Posterior cingulate gyrus (tissue), 11 donors: ENCODE results near the gene QPRT.
"Not testable (repeated sequence)": the region's sequence is repeated elsewhere in the genome, so short reads cannot be mapped to it uniquely, and the experiment has no call there.

Experiments used
- DNase-seq, 10 donors: peaks; one replicate each; pipeline versions ENCODE4 v3.0.0 to v3.0.0-alpha.2; 2020 to 2021; ENCODE audit warnings: mixed read lengths in 3 of 10
- intact Hi-C: fragments of 100-400 bp; cut with DNase I; formaldehyde crosslinking; loops from one replicate; pipeline ENCODE4 v1.15.1; 2023

QPRT gene

DNA sequence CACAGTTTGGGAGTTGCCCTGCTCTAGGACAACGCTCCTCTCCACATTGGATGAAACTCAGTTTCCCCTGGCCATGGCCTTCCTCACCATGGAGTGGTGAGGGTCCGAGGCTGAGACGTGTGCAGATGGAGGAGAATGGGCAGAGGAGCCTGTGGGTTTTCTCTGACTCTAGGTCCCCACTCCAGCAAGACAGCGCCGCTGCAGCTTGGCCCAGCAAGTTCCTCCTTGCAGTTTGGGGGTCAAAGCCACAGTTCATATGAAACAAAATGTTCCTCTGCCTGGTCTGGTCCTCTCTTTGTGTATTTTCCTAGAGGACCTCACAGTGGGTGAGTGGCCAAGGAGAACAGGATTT, 64.5 kb downstream of the QPRT start:
- DNase-seq = peak in 2 of 10 donors; percentile 68 to 78
- intact Hi-C loops = no loop called here

DNA sequence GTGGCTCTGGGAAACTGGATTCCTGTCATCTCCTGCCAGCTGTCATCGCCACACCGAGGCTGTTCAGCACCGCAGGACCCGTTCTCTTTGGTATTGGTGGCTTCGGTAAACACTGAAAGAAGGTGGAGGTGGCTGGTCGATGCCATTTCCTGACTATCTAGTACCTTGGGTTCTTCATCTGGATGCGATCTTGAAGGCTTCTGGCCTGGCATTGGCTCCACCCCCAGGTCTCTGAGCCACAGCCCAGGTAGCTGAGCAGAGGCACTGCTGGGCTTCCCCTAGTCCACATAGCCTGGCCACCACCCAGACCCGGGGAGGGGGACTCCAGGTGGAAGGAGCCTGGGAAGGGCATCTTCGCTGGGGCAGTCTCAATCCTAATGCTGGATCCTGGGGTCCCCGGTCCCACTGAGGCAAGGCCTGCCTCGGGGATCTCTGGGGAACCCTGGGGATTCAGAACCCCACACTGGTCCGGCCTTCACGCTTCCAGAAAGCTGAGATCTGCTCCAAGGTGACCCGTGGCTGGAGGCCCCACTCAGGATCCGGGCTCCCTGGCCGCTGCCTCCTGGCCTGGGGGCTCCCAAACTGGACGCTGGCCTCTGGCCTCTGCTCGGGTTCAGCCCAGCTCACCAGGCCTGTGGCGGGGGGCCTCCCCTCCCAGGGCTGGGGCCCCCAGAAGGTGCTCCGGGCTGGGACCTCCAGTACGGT, 65.0 kb downstream of the QPRT start:
- intact Hi-C loops = no loop called here
- DNase-seq = peak in 1 of 10 donors; percentile 70

DNA sequence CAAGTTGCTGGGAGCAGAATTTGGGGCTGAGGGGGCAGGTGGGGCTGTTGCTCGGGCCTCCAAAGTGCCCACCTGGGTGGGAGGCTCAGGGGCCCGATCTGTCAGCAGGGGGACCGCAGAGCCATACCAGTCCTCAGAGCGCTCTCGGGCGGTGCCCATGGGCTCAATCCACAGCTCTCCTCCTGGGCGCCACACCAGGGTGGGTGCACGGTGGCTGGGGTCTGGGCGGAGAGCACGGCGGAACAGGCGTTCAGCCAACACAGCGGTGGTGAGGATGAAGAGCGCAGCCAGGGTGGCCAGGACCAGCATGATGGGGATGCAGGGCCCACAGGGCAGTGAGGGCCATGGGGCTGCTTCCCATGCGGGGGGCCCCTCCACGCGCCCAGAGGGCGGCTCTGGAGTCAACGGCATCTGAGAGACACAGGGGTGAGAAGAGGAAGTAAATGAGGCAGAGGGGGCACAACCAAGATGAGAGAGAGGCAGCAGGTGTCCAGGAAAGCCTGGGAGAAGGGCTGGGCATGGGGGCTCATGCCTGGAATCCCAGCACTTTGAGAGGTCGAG, 65.6 kb downstream of the QPRT start:
- peak in 2 of 10 donors; percentile 39 to 84 for DNase-seq
- intact Hi-C loops = no loop called here

DNA sequence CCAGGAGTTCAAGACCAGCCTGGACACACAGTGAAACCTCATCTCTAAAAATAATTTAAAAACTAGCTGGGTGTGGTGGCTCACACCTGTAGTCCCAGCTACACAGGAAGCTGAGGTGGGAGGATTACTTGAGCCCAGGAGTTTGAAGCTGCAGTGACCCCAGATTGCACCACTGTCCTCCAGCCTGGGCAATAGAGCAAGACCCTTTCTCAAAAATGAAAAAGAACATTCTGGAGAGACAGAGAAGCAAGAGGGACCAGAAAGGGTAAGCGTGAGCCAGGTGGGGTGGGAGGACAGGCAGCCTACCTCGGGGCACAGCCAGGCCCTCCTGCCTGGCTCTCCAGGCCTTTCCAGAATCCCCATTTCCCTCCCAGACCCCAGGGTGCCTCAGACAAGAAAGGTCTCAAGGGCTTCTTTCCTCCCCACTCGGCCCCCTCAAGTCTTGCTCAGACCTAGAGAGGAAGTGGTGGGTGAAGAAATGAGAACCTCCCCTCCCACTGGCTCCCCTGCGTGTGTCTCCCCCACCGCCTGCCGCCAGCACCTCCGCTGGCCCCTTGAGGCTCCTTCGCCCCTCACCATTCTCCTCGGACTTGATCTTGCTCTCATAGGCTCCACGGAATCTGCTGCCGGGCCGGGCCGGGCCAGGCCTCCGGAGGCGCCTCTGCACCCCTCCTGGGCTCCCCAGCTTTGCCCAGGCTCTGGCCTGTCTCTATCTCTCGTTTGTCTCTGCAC, 66.3 kb downstream of the QPRT start:
- DNase-seq = peak in 2 of 10 donors; percentile 51 to 73
- intact Hi-C loops = no loop called here

DNA sequence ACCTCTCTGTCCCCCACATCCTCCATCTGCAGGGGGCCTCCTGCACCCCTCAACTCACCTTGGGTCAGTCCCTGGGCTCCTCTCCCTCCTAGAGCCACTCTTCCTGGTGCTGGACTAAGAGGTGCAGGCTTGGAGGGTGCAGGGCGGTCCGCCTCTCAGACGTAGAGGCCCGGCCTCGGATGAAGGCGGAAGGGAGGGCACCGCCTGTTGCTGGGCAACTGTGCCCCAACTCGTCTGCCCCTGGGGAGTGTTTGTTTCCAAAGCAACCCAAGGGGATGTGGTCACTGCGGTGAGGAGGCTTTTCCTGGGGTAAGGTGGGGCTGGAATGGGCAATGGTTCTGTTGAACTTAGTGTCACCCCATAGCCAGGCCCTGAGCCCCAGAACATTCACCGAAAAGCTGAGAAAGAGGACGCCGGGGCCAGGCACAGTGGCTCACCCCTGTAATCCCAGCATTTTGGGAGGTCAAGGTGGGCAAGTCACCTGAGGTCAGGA, 66.9 kb downstream of the QPRT start, which contains the start of gene C16orf54:
C16orf54 (minus strand) TSS at position 138 of the 493 bp plus-strand sequence. CDS start 1,039 bp downstream, outside the sequence.
- DNase-seq = peak in 7 of 10 donors; percentile 21 to 86 (median 30)
- intact Hi-C loops = no loop called here

DNA sequence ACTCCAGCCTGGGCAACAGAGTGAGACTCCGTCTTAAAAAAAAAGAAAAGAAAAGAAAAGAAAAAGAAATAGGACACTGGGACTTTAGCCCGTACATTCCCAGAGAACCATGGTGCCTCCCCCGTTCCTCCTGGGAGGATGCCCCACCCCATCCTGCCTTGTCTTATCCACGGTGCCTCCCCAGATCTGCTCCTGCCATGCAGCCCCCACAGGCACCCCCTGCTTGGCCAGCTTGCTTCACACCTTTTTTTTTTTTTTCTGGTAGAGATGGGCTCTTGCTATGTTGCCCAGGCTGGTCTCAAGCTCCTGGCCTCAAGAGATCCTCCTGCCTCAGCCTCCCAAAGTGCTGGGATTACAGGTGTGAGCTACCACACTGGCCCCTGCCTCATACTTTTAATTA, 67.5 kb downstream of the QPRT start:
- DNase-seq = peak in 2 of 10 donors; percentile 9 to 53
- intact Hi-C loops = not testable (repeated sequence)
